CD8-positive, alpha-beta memory T cell (primary cell): ENCODE results near the gene ICAM4. TPM values are rescaled to one million over a fixed set of nuclear protein-coding genes. Genes with fewer than 3 reads are reported as not detected.
A peak's percentile ranks its signal among the peaks of the same experiment; 100 is the strongest.

Experiments used
- CTCF ChIA-PET: fragments of 350-600 bp; sonication (Branson Sonifier 250); formaldehyde crosslinking; loops from one replicate; lab custom pipeline; 2021; ENCODE audit warnings: antibody characterized with exemption; lab: Charles Lee
- POLR2A ChIA-PET: fragments of 350-600 bp; sonication (Branson Sonifier 250); formaldehyde crosslinking; loops from one replicate; lab custom pipeline; 2021; ENCODE audit warnings: antibody characterized with exemption; lab: Charles Lee
- DNase-seq, 5 donors: peaks; one replicate each; pipeline versions ENCODE4 v3.0.0 to v3.0.0-alpha.2; 2020 to 2022; ENCODE audit warnings: mixed read lengths in 1 of 5
- H3K27ac ChIP-seq: one replicate; pipeline ENCODE4 v1.7.0; 2013; ENCODE audit warnings: low read depth, mild to moderate bottlenecking, low read length, moderate library complexity
- H3K27me3 ChIP-seq: 2 replicates; pipeline ENCODE4 v1.7.0; 2013; ENCODE audit warnings: low read length, mild to moderate bottlenecking; ENCODE audit not compliant: insufficient read depth, poor library complexity, severe bottlenecking
- H3K36me3 ChIP-seq: 2 replicates; pipeline ENCODE4 v1.7.0; 2013; ENCODE audit warnings: mild to moderate bottlenecking, low read length, moderate library complexity; ENCODE audit not compliant: insufficient read depth
- H3K4me1 ChIP-seq: 2 replicates; pipeline ENCODE4 v1.7.0; 2013; ENCODE audit warnings: mild to moderate bottlenecking, low read length, moderate library complexity; ENCODE audit not compliant: insufficient read depth
- H3K4me3 ChIP-seq: 2 replicates; pipeline ENCODE4 v1.7.0; 2013; ENCODE audit warnings: mild to moderate bottlenecking, low read length
- H3K9me3 ChIP-seq: 2 replicates; pipeline ENCODE4 v1.7.0; 2013; ENCODE audit warnings: mild to moderate bottlenecking, low read length
- H3K27ac Mint-ChIP-seq, 8 donors: one replicate each; pipeline ENCODE4 v1.8.0; 2020 to 2021; ENCODE audit warnings: mixed read lengths in 8 of 8, mild to moderate bottlenecking in 6 of 8, inconsistent platforms in 3 of 8, moderate library complexity in 3 of 8
- H3K27me3 Mint-ChIP-seq, 2 donors: one replicate each; pipeline ENCODE4 v1.8.0; 2020 to 2021; ENCODE audit warnings: mixed read lengths in 2 of 2, mild to moderate bottlenecking in 1 of 2, moderate library complexity in 1 of 2
- H3K36me3 Mint-ChIP-seq, 3 donors: one replicate each; pipeline ENCODE4 v1.8.0; 2020 to 2021; ENCODE audit warnings: mixed read lengths in 3 of 3, inconsistent platforms in 1 of 3, mild to moderate bottlenecking in 1 of 3
- H3K4me1 Mint-ChIP-seq, 3 donors: one replicate each; pipeline ENCODE4 v1.8.0; 2020 to 2021; ENCODE audit warnings: mixed read lengths in 3 of 3, inconsistent platforms in 1 of 3, mild to moderate bottlenecking in 1 of 3
- H3K4me3 Mint-ChIP-seq, 7 donors: one replicate each; pipeline ENCODE4 v1.8.0; 2020 to 2021; ENCODE audit warnings: mixed read lengths in 7 of 7, mild to moderate bottlenecking in 6 of 7, moderate library complexity in 4 of 7, inconsistent platforms in 2 of 7
- H3K9me3 Mint-ChIP-seq, 5 donors: one replicate each; pipeline ENCODE4 v1.8.0; 2020 to 2022; ENCODE audit warnings: mixed read lengths in 5 of 5, mild to moderate bottlenecking in 3 of 5, moderate library complexity in 2 of 5, inconsistent platforms in 1 of 5
- polyA plus RNA-seq: library from polyadenylated mRNA; unstranded; fragments of 300-500 nt; fragmentation: Illumina TruSeq; gene quantifications from one replicate; pipeline ENCODE4 v1.2.3, GENCODE V29; 2021
- total RNA-seq, 2 experiments: library from RNA; stranded (reverse); gene quantifications; one replicate each; pipeline ENCODE4 v1.2.3, GENCODE V29; 2021

ICAM4 gene
- total and polyA plus RNA-seq, 3 experiments from 2014 or later: 0.15 to 0.95 (median 0.33) TPM

DNA sequence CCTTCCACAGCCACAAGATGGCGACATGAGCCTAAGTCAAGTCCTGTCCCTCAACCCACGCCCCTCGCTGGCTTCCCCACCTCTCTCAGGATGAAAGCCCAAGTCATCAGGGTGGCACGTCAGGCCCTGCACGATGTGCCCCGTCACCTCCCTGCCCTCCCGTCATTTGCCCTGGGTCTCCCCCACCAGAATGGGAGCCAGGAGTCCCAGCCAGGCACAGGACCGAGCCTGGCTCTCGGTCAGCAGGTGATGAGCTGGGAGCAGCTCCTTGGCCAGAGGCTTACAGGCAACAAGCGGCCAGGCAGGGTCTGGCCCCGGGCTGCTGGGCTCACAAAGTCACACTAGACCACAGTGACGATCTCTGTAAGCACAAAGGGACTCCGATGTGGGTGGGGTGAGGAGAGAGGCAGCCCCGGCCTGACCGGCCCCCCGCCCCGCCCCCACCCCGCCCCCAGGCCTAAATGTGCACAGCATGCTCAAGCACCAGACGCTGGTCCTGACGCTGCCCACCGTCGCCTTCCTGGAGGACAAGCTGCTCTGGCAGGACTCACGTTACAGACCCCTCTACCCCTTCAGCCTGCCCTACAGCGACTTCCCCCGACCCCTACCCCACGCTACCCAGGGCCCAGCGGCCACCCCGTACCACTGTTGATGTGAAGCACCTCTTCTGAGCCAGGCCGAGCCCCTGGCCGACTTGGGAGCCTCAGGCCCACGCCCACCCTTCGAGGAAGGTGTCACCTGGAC lies 27.4 kb upstream of the ICAM4 start:
- Mint-ChIP-seq H3K4me3 (peak overlapping the region in 1 of 7 donors; percentile 81), H3K27me3 (no peaks in the 10 kb centered on the region), H3K9me3 (no peaks in the 10 kb centered on the region), H3K36me3 (peaks cover 9 to 49% (median 12%) of the 10 kb centered on the region in 3 donors), H3K27ac (peak overlapping the region in 3 of 8 donors; percentile 12 to 95 (median 38)), H3K4me1 (peaks cover 0 to 23% (median 0%) of the 10 kb centered on the region in 3 donors)
- no peak overlapping the region for H3K27ac ChIP-seq
- H3K36me3 ChIP-seq: peaks cover 30% of the 10 kb centered on the region
- H3K9me3 ChIP-seq: no peaks in the 10 kb centered on the region
- H3K4me3 ChIP-seq: no peak overlapping the region
- peak; percentile 77 to 91 (median 79) for DNase-seq
- H3K4me1 ChIP-seq: no peaks in the 10 kb centered on the region
- no peaks in the 10 kb centered on the region for H3K27me3 ChIP-seq
- ChIA-PET POLR2A (interaction anchor here (0.6 to 1.0 kb wide), 3 partner anchors 26 to 1125 kb away, joined by 3 to 6 read pairs (median 4); partner anchors contain the start of gene EPOR), CTCF (interaction anchor here (0.6 to 4.2 kb wide), 37 partner anchors 10 to 329 kb away, joined by 3 to 61 read pairs (median 4); partner anchors contain the start of genes CDC37, ICAM1, ICAM5 and RAVER1)

- Histone ChIP-seq H3K4me3 (no peak overlapping the region), H3K27me3 (no peaks in the 10 kb centered on the region), H3K27ac (no peak overlapping the region), H3K36me3 (peaks cover 24% of the 10 kb centered on the region), H3K9me3 (no peaks in the 10 kb centered on the region), H3K4me1 (no peaks in the 10 kb centered on the region)
- Mint-ChIP-seq H3K4me3 (no peak overlapping the region), H3K27me3 (no peaks in the 10 kb centered on the region), H3K4me1 (peaks cover 0 to 20% (median 0%) of the 10 kb centered on the region in 3 donors), H3K36me3 (peaks cover 9 to 42% (median 11%) of the 10 kb centered on the region in 3 donors), H3K27ac (peak overlapping the region in 3 of 8 donors; percentile 40 to 66 (median 40)), H3K9me3 (no peaks in the 10 kb centered on the region)
- no peak for DNase-seq
- ChIA-PET POLR2A (interaction anchor here (0.6 kb wide), 1 partner anchor 73 kb away, joined by 12 read pairs; no protein-coding TSS in a partner anchor), CTCF (interaction anchor here (0.6 to 4.2 kb wide), 10 partner anchors 11 to 262 kb away, joined by 3 to 61 read pairs (median 8); partner anchors contain the start of genes ICAM1, RAVER1 and TYK2)
Observed at GRCh38 chr19:10260141-10260584, 26.6 kb upstream of the ICAM4 start.

- Mint-ChIP-seq H3K4me1 (peaks cover 0 to 11% (median 0%) of the 10 kb centered on the region in 3 donors), H3K27me3 (no peaks in the 10 kb centered on the region), H3K27ac (no peak overlapping the region), H3K9me3 (no peaks in the 10 kb centered on the region), H3K36me3 (peaks cover 0 to 17% (median 3%) of the 10 kb centered on the region in 3 donors), H3K4me3 (no peak overlapping the region)
- ChIA-PET CTCF (interaction anchor here (1.2 kb wide), 1 partner anchor 128 kb away, joined by 3 read pairs; no protein-coding TSS in a partner anchor), POLR2A (interaction anchor here (0.7 kb wide), 1 partner anchor 126 kb away, joined by 4 read pairs; no protein-coding TSS in a partner anchor)
- Histone ChIP-seq H3K27me3 (no peaks in the 10 kb centered on the region), H3K27ac (no peak overlapping the region), H3K36me3 (peaks cover 10% of the 10 kb centered on the region), H3K4me1 (no peaks in the 10 kb centered on the region), H3K4me3 (no peak overlapping the region), H3K9me3 (no peaks in the 10 kb centered on the region)
- no peak for DNase-seq
Observed at GRCh38 chr19:10262771-10263170, 24.0 kb upstream of the ICAM4 start.

- Mint-ChIP-seq H3K36me3 (no peaks in the 10 kb centered on the region), H3K9me3 (no peaks in the 10 kb centered on the region), H3K4me3 (no peak overlapping the region), H3K27me3 (peaks cover 0 to 1% of the 10 kb centered on the region in 2 donors), H3K4me1 (peaks cover 9 to 24% (median 16%) of the 10 kb centered on the region in 3 donors), H3K27ac (peak overlapping the region in 1 of 8 donors; percentile 33)
- Histone ChIP-seq H3K4me1 (peaks cover 16% of the 10 kb centered on the region), H3K9me3 (no peaks in the 10 kb centered on the region), H3K36me3 (no peaks in the 10 kb centered on the region), H3K27me3 (no peaks in the 10 kb centered on the region), H3K27ac (no peak overlapping the region), H3K4me3 (no peak overlapping the region)
- CTCF ChIA-PET: interaction anchor here (1.2 to 11.0 kb wide), 3 partner anchors 67 to 146 kb away, joined by 3 to 355 read pairs (median 3); partner anchors contain the start of gene TYK2
- DNase-seq: no peak
- POLR2A ChIA-PET: interaction anchor here (0.7 kb wide), 1 partner anchor 125 kb away, joined by 6 read pairs; no protein-coding TSS in a partner anchor
Observed at GRCh38 chr19:10266706-10267105, 20.0 kb upstream of the ICAM4 start.

DNA sequence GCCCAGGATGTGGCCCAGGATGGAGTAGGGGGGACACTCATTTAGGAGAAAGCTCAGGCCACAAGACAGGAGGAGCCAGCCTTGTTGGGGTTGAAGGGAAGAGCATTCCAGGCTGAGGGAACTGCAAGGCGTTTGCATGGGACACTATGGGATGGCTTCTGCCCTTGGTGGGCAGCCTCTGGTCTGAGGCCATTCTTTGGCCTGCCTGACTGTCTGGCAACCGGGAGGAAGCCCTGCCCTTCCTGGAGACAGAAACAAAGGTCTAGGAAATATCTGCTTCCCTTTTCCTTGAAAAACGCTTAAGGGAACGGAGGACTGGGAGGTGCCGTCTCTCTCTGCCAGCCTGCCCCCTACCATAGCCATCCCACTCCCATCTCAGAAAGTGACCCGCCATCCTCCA lies 18.7 kb upstream of the ICAM4 start:
- no peak overlapping the region for H3K27ac ChIP-seq
- no peaks in the 10 kb centered on the region for H3K9me3 Mint-ChIP-seq
- ChIA-PET CTCF (interaction anchor here (3.7 to 11.0 kb wide), 3 partner anchors 11 to 118 kb away, joined by 14 to 355 read pairs (median 27); partner anchors contain the start of gene TYK2), POLR2A (no interaction called here)
- peaks cover 21 to 37% (median 24%) of the 10 kb centered on the region in 3 donors for H3K4me1 Mint-ChIP-seq
- H3K9me3 ChIP-seq: no peaks in the 10 kb centered on the region
- H3K4me3 Mint-ChIP-seq: no peak overlapping the region
- H3K27me3 Mint-ChIP-seq: peaks cover 0 to 1% of the 10 kb centered on the region in 2 donors
- no peak for DNase-seq
- H3K36me3 Mint-ChIP-seq: no peaks in the 10 kb centered on the region
- H3K36me3 ChIP-seq: no peaks in the 10 kb centered on the region
- H3K27ac Mint-ChIP-seq: no peak overlapping the region
- no peaks in the 10 kb centered on the region for H3K27me3 ChIP-seq
- no peak overlapping the region for H3K4me3 ChIP-seq
- H3K4me1 ChIP-seq: peaks cover 21% of the 10 kb centered on the region

DNA sequence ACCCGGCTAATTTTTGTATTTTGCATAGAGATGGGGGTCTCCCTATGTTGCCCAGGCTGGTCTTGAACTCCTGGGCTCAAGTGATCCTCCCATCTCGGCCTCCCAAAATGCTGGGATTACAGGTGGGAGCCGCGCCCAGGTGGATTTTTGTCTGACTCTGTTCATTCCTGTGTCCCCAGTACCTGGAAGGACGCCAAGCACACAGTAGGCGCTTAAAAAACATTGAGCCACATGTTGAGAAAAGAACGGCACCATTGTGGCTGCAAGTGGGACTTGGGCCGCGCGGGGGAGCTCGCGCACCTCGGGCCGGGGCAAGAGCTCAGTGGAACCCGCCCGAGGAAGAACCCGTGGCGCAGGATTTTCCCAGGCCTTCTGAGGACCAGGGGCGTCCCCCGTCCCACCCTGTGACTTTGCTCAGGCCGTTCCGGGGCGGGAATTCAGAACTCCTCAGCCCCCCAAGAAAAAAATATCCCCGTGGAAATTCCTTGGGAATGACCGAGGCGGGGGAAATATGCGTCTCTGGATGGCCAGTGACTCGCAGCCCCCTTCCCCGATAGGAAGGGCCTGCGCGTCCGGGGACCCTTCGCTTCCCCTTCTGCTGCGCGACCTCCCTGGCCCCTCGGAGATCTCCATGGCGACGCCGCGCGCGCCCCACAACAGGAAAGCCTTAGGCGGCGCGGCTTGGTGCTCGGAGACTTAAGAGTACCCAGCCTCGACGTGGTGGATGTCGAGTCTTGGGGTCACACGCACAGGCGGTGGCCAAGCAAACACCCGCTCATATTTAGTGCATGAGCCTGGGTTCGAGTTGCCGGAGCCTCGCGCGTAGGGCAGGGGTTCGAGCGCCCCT lies 17.2 kb upstream of the ICAM4 start:
- Histone ChIP-seq H3K9me3 (no peaks in the 10 kb centered on the region), H3K36me3 (no peaks in the 10 kb centered on the region), H3K27me3 (no peaks in the 10 kb centered on the region), H3K4me1 (peaks cover 21% of the 10 kb centered on the region), H3K27ac (peak overlapping the region; percentile 87), H3K4me3 (peak overlapping the region; percentile 76)
- ChIA-PET CTCF (interaction anchor here (0.9 to 11.0 kb wide), 19 partner anchors 10 to 159 kb away, joined by 3 to 355 read pairs (median 5); partner anchors contain the start of genes ICAM4, ICAM5 and TYK2), POLR2A (interaction anchor here (0.7 to 3.2 kb wide), 10 partner anchors 10 to 164 kb away, joined by 3 to 47 read pairs (median 10); partner anchors contain the start of genes CDC37, ICAM4, ICAM5 and PPAN)
- Mint-ChIP-seq H3K27ac (peak overlapping the region; percentile 90 to 99 (median 95)), H3K4me1 (peaks cover 26 to 43% (median 28%) of the 10 kb centered on the region in 3 donors), H3K9me3 (no peaks in the 10 kb centered on the region), H3K27me3 (peaks cover 0 to 1% of the 10 kb centered on the region in 2 donors), H3K4me3 (peak overlapping the region; percentile 83 to 94 (median 87)), H3K36me3 (peaks cover 0 to 4% (median 0%) of the 10 kb centered on the region in 3 donors)
- peak; percentile 81 to 90 (median 83) for DNase-seq

GRCh38 chr19:10270180-10270615 lies 16.6 kb upstream of the ICAM4 start:
- ChIA-PET CTCF (interaction anchor here (0.9 to 11.0 kb wide), 17 partner anchors 9 to 158 kb away, joined by 3 to 355 read pairs (median 7); partner anchors contain the start of genes CDC37, ICAM5, RAVER1 and TYK2), POLR2A (interaction anchor here (0.5 to 3.2 kb wide), 11 partner anchors 10 to 388 kb away, joined by 3 to 47 read pairs (median 9); partner anchors contain the start of genes CDC37, ICAM4, ICAM5 and PPAN)
- H3K27me3 Mint-ChIP-seq: peaks cover 0 to 2% of the 10 kb centered on the region in 2 donors
- H3K4me3 Mint-ChIP-seq: peak overlapping the region; percentile 83 to 94 (median 87)
- DNase-seq: peak; percentile 44 to 86 (median 75)
- peaks cover 0 to 11% (median 0%) of the 10 kb centered on the region in 3 donors for H3K36me3 Mint-ChIP-seq
- no peaks in the 10 kb centered on the region for H3K9me3 ChIP-seq
- H3K4me1 ChIP-seq: peaks cover 21% of the 10 kb centered on the region
- peak overlapping the region; percentile 87 for H3K27ac ChIP-seq
- H3K9me3 Mint-ChIP-seq: no peaks in the 10 kb centered on the region
- no peaks in the 10 kb centered on the region for H3K27me3 ChIP-seq
- peaks cover 26 to 48% (median 31%) of the 10 kb centered on the region in 3 donors for H3K4me1 Mint-ChIP-seq
- H3K27ac Mint-ChIP-seq: peak overlapping the region; percentile 90 to 99 (median 95)
- H3K4me3 ChIP-seq: peak overlapping the region; percentile 76
- H3K36me3 ChIP-seq: no peaks in the 10 kb centered on the region
